ENCODE data around the gene DLGAP5. TPM values are rescaled to one million over a fixed set of nuclear protein-coding genes. Genes with fewer than 3 reads are reported as not detected.

Gene DLGAP5
- polyA plus RNA-seq, 1 donor (not counting 4 experiments of a cell fraction or from before 2014, with no cell fraction given) = 15.3 TPM

DNA sequence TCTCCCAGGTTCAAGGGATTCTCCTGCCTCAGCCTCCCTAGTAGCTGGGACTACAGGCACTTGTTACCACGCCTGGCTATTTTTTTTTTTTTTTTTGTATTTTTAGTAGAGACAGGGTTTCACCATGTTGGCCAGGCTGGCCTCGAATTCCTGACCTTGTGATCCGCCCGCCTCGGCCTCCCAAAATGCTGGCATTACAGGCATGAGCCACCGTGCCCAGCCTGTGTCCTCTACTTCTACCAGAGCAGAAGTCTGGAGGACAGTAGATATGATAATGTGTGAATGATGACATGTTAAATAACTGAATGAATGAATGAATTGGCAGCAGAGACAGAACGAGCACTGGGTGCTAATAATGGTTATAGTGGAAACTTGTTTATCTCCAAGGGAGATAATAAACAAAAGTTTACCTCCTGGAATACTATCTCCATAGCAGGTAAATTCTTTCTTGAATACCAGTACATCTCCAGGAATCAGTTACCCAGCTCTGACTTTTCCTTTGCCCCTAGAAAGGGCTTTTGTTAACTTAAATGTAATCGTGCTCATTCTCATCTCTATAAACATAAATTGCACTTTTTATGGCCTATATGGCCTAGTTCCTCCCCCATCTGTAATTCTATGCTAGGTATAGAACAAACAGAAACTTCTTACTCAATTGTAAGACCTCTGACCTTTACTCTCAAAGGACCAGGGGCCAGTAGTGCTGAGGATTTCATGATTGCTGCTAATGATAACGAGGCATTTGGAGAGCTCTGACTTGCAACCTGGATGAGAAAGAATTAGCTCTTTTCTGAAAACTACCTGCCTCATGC, 69.6 kb downstream of the DLGAP5 start:
- no peaks in the 10 kb centered on the region for H3K9me3 ChIP-seq (ENCODE audit: control insufficient read depth, low read depth, low read length)
- no peak overlapping the region for H3K27ac ChIP-seq (ENCODE audit: control insufficient read depth, insufficient read depth, low read length)
- H4K20me1 ChIP-seq (ENCODE audit: control insufficient read depth, extremely low read depth, insufficient read depth, low read length) = no peaks in the 10 kb centered on the region
- H3K9ac ChIP-seq (ENCODE audit: control insufficient read depth, extremely low read depth, insufficient read depth, low read length) = no peak overlapping the region
- no peak overlapping the region for H3K4me2 ChIP-seq (ENCODE audit: control insufficient read depth, extremely low read depth, insufficient read depth, low read depth, low read length)
- H2AFZ ChIP-seq (ENCODE audit: control insufficient read depth, low read length) = no peak overlapping the region
- no peaks in the 10 kb centered on the region for H3K79me2 ChIP-seq (ENCODE audit: control insufficient read depth, insufficient read depth, low read length)
- peaks cover 33% of the 10 kb centered on the region for H3K4me1 ChIP-seq (ENCODE audit: control insufficient read depth, extremely low read depth, insufficient read depth, low read length)
- no peak for DNase-seq (ENCODE audit: low read depth, low spot score)
- no peak overlapping the region for H3K4me3 ChIP-seq (ENCODE audit: control insufficient read depth in 2 of 3, extremely low read depth in 1 of 3, insufficient read depth in 2 of 3, low read depth in 1 of 3, low read length in 3 of 3)
- no peaks in the 10 kb centered on the region for H3K36me3 ChIP-seq (ENCODE audit: control insufficient read depth in 2 of 2, extremely low read depth in 1 of 2, insufficient read depth in 2 of 2, low read length in 2 of 2)
- H3K9me1 ChIP-seq (ENCODE audit: control insufficient read depth, extremely low read depth, insufficient read depth, low read length) = no peaks in the 10 kb centered on the region
- FAIRE-seq = no peak
- TF ChIP-seq, protein P1, sequence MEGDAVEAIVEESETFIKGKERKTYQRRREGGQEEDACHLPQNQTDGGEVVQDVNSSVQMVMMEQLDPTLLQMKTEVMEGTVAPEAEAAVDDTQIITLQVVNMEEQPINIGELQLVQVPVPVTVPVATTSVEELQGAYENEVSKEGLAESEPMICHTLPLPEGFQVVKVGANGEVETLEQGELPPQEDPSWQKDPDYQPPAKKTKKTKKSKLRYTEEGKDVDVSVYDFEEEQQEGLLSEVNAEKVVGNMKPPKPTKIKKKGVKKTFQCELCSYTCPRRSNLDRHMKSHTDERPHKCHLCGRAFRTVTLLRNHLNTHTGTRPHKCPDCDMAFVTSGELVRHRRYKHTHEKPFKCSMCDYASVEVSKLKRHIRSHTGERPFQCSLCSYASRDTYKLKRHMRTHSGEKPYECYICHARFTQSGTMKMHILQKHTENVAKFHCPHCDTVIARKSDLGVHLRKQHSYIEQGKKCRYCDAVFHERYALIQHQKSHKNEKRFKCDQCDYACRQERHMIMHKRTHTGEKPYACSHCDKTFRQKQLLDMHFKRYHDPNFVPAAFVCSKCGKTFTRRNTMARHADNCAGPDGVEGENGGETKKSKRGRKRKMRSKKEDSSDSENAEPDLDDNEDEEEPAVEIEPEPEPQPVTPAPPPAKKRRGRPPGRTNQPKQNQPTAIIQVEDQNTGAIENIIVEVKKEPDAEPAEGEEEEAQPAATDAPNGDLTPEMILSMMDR (optimal IDR thresholded peaks at IDR 0.05 in 1 of 3, IDR thresholded peaks at IDR 0.05 in 1 of 3, conservative IDR thresholded peaks at IDR 0.05 in 1 of 3; ENCODE audit: extremely low read depth in 1 of 3, insufficient read depth in 2 of 3, low read length in 3 of 3) = no peak
- TF ChIP-seq EZH2 (IDR thresholded peaks at IDR 0.05; ENCODE audit: low read length) = no peak
- dilution Hi-C loops (cut with MboI; ENCODE audit: extremely low pct_ligation_motif_present, low sequenced_read_pairs) = no loop called here
- H3K27me3 ChIP-seq (ENCODE audit: control insufficient read depth, extremely low read depth, insufficient read depth, low read length) = no peaks in the 10 kb centered on the region

DNA sequence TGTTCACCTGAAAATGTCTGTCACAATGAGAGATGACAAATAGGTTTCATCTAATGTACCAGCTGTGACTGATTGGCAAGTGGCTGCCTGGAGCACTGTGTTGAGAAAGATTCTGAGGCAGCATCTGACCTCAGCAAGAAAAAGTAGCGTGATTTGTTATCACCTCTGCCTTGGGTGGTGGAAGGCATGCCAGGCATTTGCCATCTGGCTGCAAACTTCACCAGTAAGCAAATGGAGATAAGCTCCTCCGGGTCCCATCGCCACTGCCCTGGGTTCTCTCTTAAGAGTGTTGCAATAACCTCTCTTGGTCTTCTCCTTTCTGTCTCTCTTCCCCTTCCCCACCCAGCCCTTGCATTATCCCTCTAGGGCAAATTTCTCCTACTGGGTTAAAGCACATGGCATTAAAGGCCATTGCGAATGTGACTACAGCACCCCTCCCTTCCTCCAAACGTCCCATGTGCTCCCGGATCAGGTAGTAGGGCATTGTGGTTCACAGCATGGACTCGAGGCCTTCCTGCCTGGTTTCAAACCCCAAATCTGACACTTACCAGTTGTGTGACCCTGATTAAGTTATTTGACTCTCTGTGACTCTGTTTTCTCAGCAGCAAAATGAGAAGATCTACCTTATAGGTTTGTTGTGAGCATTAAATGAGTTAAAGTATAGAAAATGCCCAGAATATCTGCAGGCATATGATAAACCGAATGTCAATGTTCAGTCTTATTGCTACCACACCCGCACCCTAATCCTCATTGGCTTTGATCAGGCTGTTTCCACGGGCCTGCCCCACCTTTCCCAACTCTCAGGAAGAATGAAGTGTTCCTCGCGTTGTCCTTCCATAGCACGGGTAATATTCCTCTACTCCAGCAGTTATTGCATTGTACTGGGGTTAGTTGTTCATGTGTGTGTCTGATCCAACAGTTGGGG, 70.6 kb downstream of the DLGAP5 start:
- no peaks in the 10 kb centered on the region for H3K79me2 ChIP-seq (ENCODE audit: control insufficient read depth, insufficient read depth, low read length)
- H3K27ac ChIP-seq (ENCODE audit: control insufficient read depth, insufficient read depth, low read length) = no peak overlapping the region
- FAIRE-seq (peak; percentile 34), DNase-seq (ENCODE audit: low read depth, low spot score) (no peak)
- H4K20me1 ChIP-seq (ENCODE audit: control insufficient read depth, extremely low read depth, insufficient read depth, low read length) = no peaks in the 10 kb centered on the region
- H3K9me1 ChIP-seq (ENCODE audit: control insufficient read depth, extremely low read depth, insufficient read depth, low read length) = no peaks in the 10 kb centered on the region
- no peaks in the 10 kb centered on the region for H3K9me3 ChIP-seq (ENCODE audit: control insufficient read depth, low read depth, low read length)
- no peak overlapping the region for H3K4me2 ChIP-seq (ENCODE audit: control insufficient read depth, extremely low read depth, insufficient read depth, low read depth, low read length)
- dilution Hi-C loops (cut with MboI; ENCODE audit: extremely low pct_ligation_motif_present, low sequenced_read_pairs) = no loop called here
- H3K27me3 ChIP-seq (ENCODE audit: control insufficient read depth, extremely low read depth, insufficient read depth, low read length) = no peaks in the 10 kb centered on the region
- H3K9ac ChIP-seq (ENCODE audit: control insufficient read depth, extremely low read depth, insufficient read depth, low read length) = no peak overlapping the region
- H3K4me3 ChIP-seq (ENCODE audit: control insufficient read depth in 2 of 3, extremely low read depth in 1 of 3, insufficient read depth in 2 of 3, low read depth in 1 of 3, low read length in 3 of 3) = no peak overlapping the region
- no peaks in the 10 kb centered on the region for H3K36me3 ChIP-seq (ENCODE audit: control insufficient read depth in 2 of 2, extremely low read depth in 1 of 2, insufficient read depth in 2 of 2, low read length in 2 of 2)
- peaks cover 33% of the 10 kb centered on the region for H3K4me1 ChIP-seq (ENCODE audit: control insufficient read depth, extremely low read depth, insufficient read depth, low read length)
- TF ChIP-seq, protein P1 (optimal IDR thresholded peaks at IDR 0.05 in 1 of 3, IDR thresholded peaks at IDR 0.05 in 1 of 3, conservative IDR thresholded peaks at IDR 0.05 in 1 of 3; ENCODE audit: extremely low read depth in 1 of 3, insufficient read depth in 2 of 3, low read length in 3 of 3) = no peak
- no peak for TF ChIP-seq EZH2 (IDR thresholded peaks at IDR 0.05; ENCODE audit: low read length)
- H2AFZ ChIP-seq (ENCODE audit: control insufficient read depth, low read length) = peak overlapping the region; percentile 50
